ENCODE measurements around the gene PLAAT1.

Gene PLAAT1

DNA sequence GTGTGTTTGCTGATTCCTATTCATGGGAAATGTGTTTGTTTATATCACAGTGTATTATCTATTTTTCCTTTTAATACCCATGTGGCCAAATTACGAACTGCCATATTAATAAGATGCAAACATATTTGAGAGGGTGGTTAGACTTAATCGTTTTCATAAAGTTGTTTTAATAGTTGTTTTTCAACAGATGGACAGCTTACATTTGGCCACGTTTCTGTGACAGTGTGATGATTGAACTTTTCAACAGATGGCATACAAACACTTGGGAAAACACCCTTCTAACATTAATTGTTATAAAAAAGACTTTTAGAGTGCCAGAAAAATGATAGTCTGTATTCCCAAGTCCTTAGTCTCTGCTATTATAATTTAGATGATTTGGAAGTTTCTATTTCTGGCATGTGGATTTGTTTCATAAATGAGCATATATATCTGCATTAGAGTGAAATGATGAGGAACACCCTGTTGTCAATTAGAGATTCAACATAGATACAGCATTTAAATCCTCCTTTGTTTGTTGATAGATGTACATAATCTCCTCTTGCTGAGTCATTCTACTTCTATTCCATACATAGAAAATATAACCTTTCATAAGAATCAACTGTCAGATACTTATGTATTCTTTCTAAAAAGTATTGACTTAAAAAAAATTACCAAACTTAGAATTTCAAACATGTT is 13.1 kb downstream of the PLAAT1 start:
- DNase-seq (ENCODE audit: low read depth in 2 of 2), result no peak

- no peak for DNase-seq (ENCODE audit: low read depth in 2 of 2)
These were observed 20.9 kb downstream of the PLAAT1 start for GRCh38 chr3:193261970-193262369.

DNA sequence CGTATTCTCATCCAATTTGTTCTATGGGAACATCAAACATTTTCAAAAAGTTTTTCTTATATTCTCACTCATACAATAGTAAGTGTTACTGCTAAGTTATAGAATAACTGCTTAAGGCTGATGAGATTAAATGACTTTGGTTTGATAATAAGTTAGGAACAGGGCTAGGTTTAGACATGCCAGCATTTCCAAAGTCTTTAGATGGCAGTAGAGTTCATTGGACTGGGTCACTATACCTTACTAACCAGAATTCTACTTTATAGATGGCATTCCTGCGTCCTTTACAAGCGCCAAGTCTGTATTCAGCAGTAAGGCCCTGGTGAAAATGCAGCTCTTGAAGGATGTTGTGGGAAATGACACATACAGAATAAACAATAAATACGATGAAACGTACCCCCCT is 21.7 kb downstream of the PLAAT1 start:
- DNase-seq (ENCODE audit: low read depth in 2 of 2), result no peak

- no peak for DNase-seq (ENCODE audit: low read depth in 2 of 2)
These were observed 28.5 kb downstream of the PLAAT1 start for GRCh38 chr3:193269343-193270028.

GRCh38 chr3:193270451-193270850 is 29.4 kb downstream of the PLAAT1 start:
- DNase-seq (ENCODE audit: low read depth in 2 of 2), result no peak

DNA sequence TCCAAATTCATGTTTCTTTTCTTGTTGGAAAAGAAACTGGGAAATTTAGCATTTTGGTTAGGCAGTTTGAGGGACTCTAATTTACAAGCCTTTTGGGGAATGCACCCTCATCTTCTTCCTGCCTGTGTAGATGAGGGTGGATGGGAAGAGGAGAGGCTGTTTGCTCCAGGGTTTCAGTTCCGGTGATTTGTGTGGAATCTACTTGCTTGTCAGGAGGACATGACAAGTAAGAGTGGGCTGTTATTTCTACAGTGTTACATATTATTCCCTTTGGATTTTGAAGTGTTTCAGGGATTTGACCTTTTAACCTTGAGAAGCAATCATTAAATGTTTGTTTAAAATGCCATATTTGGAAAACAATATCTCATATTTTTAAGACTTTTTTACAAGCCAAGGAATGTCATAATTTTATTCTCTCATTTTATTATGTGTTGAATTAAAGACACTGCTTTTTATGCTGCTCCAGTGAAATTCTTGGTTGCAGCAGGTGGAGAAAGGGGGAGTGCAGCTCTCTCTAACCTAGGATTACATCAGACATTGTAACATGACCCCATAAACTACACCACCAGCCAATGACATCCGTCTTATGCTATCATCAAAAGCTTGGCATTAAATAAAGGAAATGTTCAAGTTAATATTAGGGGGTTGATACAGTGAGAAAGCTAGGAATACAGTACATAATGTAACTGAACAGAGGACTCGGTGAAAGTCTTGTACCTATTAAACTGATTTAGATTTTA is 30.2 kb downstream of the PLAAT1 start:
- DNase-seq (ENCODE audit: low read depth in 2 of 2), result no peak

- no peak for DNase-seq (ENCODE audit: low read depth in 2 of 2)
These were observed 51.4 kb downstream of the PLAAT1 start for GRCh38 chr3:193292386-193292785.

- DNase-seq (ENCODE audit: low read depth in 2 of 2), result no peak
These were observed 55.0 kb downstream of the PLAAT1 start for GRCh38 chr3:193295985-193296384.

DNA sequence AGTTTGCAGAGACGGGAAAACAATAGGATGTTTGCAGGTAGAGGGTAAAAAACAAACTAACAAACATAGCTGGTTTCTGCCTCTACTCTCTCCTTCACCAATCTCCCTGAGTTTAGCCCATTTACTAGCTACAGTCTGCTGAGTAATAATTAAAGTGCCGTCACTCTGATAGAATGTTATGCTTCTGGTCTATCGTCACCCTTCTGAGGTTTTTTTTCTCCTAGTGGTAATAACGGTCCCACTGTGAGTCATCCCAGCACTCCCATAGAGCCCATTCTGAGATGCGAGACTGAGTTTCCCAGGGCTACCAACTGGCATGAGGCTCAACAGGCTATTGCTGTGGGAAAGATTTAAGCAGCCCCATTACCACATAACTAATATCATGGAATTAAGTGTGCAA is 56.4 kb downstream of the PLAAT1 start:
- DNase-seq (ENCODE audit: low read depth in 2 of 2), result no peak

DNA sequence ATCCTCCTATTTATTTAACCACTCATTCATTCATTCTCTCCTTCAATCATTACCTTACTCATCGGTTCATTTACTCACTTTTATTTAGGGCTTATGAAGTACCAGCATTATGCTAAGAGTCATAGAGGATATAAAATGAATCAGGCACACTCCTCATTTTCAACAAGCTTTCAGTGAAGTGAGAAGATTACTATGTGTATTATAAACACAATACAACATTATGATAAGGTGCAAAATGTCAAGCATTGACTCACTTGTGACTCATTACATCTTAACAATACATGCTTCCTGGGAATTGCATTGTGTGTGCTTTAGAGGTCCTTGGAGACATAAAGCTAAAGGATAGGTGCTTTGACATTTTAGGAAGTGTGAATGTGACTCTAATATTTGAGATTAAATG is 60.4 kb downstream of the PLAAT1 start:
- DNase-seq (ENCODE audit: low read depth in 2 of 2), result no peak

DNA sequence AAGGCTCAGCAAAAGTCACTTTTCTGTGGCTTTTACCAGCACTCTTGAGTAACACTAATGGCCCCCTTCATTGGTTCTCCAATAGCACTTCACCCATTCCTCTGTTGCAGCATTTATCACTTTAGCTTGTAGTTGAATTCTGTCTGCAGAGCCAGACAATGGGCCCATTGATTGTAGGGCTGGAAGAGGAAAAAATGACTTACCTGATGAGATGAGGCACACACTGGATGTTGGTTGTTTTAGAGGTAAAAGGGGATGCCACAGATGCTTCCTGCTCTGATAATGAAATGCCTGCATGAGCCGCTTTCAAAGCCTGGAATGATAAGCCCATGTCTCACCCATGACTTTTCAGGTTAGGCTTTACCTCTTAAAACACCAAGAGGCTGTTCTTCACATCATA is 64.3 kb downstream of the PLAAT1 start:
- DNase-seq (ENCODE audit: low read depth in 2 of 2), result no peak

DNA sequence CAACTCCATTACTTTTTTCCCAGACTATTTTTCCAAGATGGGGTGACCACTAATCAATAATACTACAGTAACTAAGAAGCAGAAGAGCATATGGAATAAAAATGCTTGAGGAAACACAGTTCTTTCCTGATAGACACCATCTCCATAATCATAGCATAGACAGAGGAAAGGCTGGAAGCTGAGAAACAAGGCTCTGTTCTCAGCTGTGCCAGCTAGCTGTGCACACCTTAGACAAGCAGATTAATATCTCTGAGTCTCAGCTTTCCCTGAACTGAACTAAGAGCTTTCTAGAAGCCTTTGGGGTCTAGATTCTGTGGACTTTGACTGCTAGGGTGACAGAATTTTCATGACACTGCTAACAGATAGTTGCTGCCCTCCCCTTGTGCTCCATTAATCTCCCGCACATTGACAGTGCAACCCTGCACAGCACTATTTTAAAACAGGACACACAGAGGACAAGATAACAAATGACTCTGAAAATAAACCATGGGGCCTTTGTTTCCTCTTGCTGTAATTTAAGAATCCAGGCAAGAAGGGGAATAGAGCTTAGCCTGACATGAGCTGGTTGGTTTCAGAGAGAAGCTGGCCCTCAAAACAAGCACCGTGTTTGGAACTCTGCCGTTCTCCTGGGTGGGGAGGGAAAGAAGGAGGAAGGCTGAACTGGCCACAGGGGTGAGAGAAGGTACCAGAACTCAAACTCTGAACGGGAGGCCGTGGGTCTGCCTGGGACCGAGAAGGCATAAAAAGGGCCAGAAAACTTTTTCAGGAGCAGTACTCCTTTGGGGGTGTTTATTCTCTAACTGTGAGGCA is 70.1 kb downstream of the PLAAT1 start:
- no peak for DNase-seq (ENCODE audit: low read depth in 2 of 2)

DNA sequence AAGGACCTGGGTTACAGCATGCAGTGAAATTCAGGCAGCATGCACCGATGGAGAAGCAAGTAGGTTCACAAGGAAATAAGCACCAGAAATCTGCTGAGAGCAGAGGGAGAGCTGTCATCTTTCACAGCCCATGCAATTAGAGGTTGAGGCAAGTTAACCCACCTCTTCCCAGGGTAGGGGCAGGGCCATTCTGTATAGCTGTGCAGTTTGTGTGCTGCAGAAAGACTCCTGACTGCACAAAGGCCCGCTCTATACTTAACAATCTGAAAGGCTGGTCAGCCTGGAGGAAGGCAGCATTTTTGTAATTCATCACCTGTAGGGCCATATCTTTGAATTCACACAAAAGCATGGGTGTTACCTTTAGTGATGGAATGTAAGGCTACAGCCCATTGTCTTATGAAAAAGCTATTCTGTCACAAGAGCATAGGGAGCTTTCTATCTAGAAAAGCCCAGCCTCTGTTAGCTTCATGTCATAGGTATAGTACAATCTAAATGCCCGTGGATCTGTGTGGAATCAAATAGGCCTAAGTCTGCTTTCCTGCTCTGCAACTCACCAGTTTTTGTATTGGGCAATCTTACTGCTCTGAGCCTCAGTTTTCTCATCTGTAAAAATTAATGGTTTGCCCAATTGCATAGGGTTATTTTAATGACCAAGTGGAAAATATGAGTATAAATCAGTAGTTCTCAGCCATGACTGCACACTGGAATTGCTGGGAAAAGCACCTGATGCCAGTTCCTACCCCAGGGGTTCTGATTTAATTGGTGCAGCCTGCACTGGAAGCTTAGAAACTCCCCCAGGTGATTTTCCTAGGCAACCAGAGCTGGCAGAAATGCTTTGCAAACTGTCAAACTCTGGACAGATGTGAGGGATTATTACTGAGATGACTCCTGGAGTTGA is 72.3 kb downstream of the PLAAT1 start:
- DNase-seq (ENCODE audit: low read depth in 2 of 2), result no peak

DNA sequence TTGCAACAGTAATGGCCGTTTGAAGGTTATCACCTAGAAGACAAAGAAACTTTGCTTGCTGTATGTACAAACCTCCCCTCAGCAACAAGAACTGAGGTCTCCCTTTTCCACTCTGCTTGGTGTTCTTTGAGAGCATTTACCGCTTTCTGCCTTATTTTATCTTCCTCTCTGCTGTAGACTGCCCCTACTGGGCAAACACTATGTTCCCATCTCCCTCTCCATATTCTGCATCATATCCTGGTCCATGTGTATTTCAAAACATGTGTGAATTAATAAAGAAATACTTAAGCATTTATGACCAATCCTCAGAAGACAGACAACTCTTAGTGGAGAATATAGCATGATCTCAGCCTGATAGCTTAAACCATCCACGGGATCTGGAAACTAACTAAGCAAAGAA is 73.1 kb downstream of the PLAAT1 start:
- no peak for DNase-seq (ENCODE audit: low read depth in 2 of 2)

DNA sequence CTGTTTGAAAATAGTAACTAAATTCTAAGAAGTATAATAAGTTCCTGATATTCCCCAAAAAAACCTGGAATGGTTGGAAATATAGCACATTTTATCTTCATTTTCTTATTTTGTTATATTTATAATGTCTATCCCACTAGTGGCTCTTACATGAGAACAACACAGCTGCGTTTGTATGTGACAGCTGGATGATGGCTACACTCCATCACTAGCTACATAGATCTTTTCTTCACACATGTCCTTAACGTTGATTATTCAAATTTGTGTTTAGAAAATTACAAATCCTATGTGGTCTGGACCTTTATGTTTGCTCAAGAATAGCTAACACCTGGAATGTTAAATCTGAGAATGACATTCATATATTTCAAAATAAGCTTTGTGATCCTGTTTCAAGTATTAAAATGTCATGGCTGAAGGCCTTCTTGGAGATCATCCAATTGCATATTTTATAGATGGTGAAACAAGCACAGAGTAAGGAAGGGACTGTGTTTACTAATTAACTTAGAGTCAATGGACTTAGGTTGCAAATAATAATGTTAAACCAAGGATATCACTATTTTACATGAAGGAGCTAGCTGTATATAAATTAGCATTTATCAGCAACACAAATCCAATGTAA is 76.8 kb downstream of the PLAAT1 start:
- no peak for DNase-seq (ENCODE audit: low read depth in 2 of 2)
